Fibroblast of mammary gland (primary cell): ENCODE data around the gene CLINT1.
A peak's percentile ranks its signal among the peaks of the same experiment; 100 is the strongest.

ENCODE experiments used
- DNase-seq: peaks from one replicate; pipeline ENCODE4 v3.0.0-alpha.2; 2010; ENCODE audit warnings: low read depth
- H3K4me3 ChIP-seq: 2 replicates; pipeline ENCODE4 v1.5.1; 2011; ENCODE audit warnings: low read depth, mild to moderate bottlenecking, low read length, moderate library complexity; ENCODE audit not compliant: control insufficient read depth
- CTCF ChIP-seq: conservative IDR thresholded peaks from 2 replicates; pipeline ENCODE4 v1.5.1; 2011; ENCODE audit warnings: low read depth, low read length, inconsistent platforms; ENCODE audit not compliant: control insufficient read depth, insufficient read depth

The CLINT1 gene

GRCh38 chr5:157820593-157821252 is 38.2 kb downstream of the CLINT1 start:
- no peak overlapping the region for H3K4me3 ChIP-seq
- TF ChIP-seq CTCF, result peak; percentile 54
- peak; percentile 69 for DNase-seq

GRCh38 chr5:157819502-157820115 is 39.3 kb downstream of the CLINT1 start:
- DNase-seq, result no peak
- TF ChIP-seq CTCF, result no peak
- no peak overlapping the region for H3K4me3 ChIP-seq

- H3K4me3 ChIP-seq, result no peak overlapping the region
- DNase-seq, result no peak
- TF ChIP-seq CTCF, result no peak
These were observed 40.6 kb downstream of the CLINT1 start for GRCh38 chr5:157818368-157818767.

GRCh38 chr5:157817928-157818327 is 41.0 kb downstream of the CLINT1 start:
- no peak overlapping the region for H3K4me3 ChIP-seq
- no peak for TF ChIP-seq CTCF
- no peak for DNase-seq

GRCh38 chr5:157817387-157817702 is 41.6 kb downstream of the CLINT1 start:
- no peak overlapping the region for H3K4me3 ChIP-seq
- peak; percentile 42 for DNase-seq
- no peak for TF ChIP-seq CTCF

- DNase-seq, result peak; percentile 30
- no peak overlapping the region for H3K4me3 ChIP-seq
- peak; percentile 47 for TF ChIP-seq CTCF
These were observed 42.1 kb downstream of the CLINT1 start for GRCh38 chr5:157816682-157817386.
